ENCODE results near the gene STRBP.

The STRBP gene

GRCh38 chr9:123218831-123219230, 49.6 kb downstream of the STRBP start:
- peak overlapping the region; percentile 4; the same call in 1 of the 2 replicates for H3K27ac ChIP-seq (ENCODE audit: low read depth, low read length)
- TF ChIP-seq CTCF (IDR thresholded peaks at IDR 0.05; ENCODE audit: low read depth, low read length, poor library complexity, severe bottlenecking): no peak
- no peak for TF ChIP-seq EZH2phosphoT487 (IDR thresholded peaks at IDR 0.05; ENCODE audit: borderline replicate concordance, low read length)
- H3K36me3 ChIP-seq (ENCODE audit: control insufficient read depth, low read length): peaks cover 68% of the 10 kb centered on the region
- H3K4me3 ChIP-seq (ENCODE audit: low read length): peak overlapping the region; percentile 9
- H3K79me2 ChIP-seq (ENCODE audit: control insufficient read depth, low read length): peaks cover 98% of the 10 kb centered on the region
- H4K20me1 ChIP-seq (ENCODE audit: control insufficient read depth, insufficient read depth, low read depth, low read length): no peaks in the 10 kb centered on the region
- H3K4me1 ChIP-seq (ENCODE audit: control insufficient read depth, low read length): peaks cover 78% of the 10 kb centered on the region
- peaks cover 10% of the 10 kb centered on the region; the same call in 1 of the 2 replicates for H3F3A ChIP-seq (ENCODE audit: control insufficient read depth, insufficient read depth)
- H3K27me3 ChIP-seq (ENCODE audit: control insufficient read depth, low read length): no peaks in the 10 kb centered on the region
- peak overlapping the region; percentile 39 for H3K4me2 ChIP-seq (ENCODE audit: low read length)
- H3K9me3 ChIP-seq (ENCODE audit: control insufficient read depth, insufficient read depth, low read length): no peaks in the 10 kb centered on the region
- no peaks in the 10 kb centered on the region for H3K9me2 ChIP-seq (replicated peaks; ENCODE audit: control insufficient read depth, low read length)

GRCh38 chr9:123217128-123217654, 51.2 kb downstream of the STRBP start:
- H3K4me2 ChIP-seq (ENCODE audit: low read length): peak overlapping the region; percentile 36
- peaks cover 74% of the 10 kb centered on the region for H3K36me3 ChIP-seq (ENCODE audit: control insufficient read depth, low read length)
- H3K27me3 ChIP-seq (ENCODE audit: control insufficient read depth, low read length): no peaks in the 10 kb centered on the region
- peaks cover 98% of the 10 kb centered on the region for H3K79me2 ChIP-seq (ENCODE audit: control insufficient read depth, low read length)
- TF ChIP-seq EZH2phosphoT487 (IDR thresholded peaks at IDR 0.05; ENCODE audit: borderline replicate concordance, low read length) (no peak), CTCF (IDR thresholded peaks at IDR 0.05; ENCODE audit: low read depth, low read length, poor library complexity, severe bottlenecking) (no peak)
- peaks cover 65% of the 10 kb centered on the region for H3K4me1 ChIP-seq (ENCODE audit: control insufficient read depth, low read length)
- H3F3A ChIP-seq (ENCODE audit: control insufficient read depth, insufficient read depth): peaks cover 10% of the 10 kb centered on the region; the same call in 1 of the 2 replicates
- no peaks in the 10 kb centered on the region for H3K9me2 ChIP-seq (replicated peaks; ENCODE audit: control insufficient read depth, low read length)
- H3K9me3 ChIP-seq (ENCODE audit: control insufficient read depth, insufficient read depth, low read length): no peaks in the 10 kb centered on the region
- peak overlapping the region; percentile 39 for H3K27ac ChIP-seq (ENCODE audit: low read depth, low read length)
- H3K4me3 ChIP-seq (ENCODE audit: low read length): peak overlapping the region; percentile 25
- no peaks in the 10 kb centered on the region; the same call in 1 of the 2 replicates for H4K20me1 ChIP-seq (ENCODE audit: control insufficient read depth, insufficient read depth, low read depth, low read length)

GRCh38 chr9:123216251-123216797, 52.1 kb downstream of the STRBP start:
- H3K9me2 ChIP-seq (replicated peaks; ENCODE audit: control insufficient read depth, low read length): no peaks in the 10 kb centered on the region
- peak overlapping the region; percentile 39 for H3K27ac ChIP-seq (ENCODE audit: low read depth, low read length)
- peaks cover 57% of the 10 kb centered on the region for H3K4me1 ChIP-seq (ENCODE audit: control insufficient read depth, low read length)
- peaks cover 70% of the 10 kb centered on the region for H3K36me3 ChIP-seq (ENCODE audit: control insufficient read depth, low read length)
- no peaks in the 10 kb centered on the region; the same call in 1 of the 2 replicates for H4K20me1 ChIP-seq (ENCODE audit: control insufficient read depth, insufficient read depth, low read depth, low read length)
- peaks cover 98% of the 10 kb centered on the region for H3K79me2 ChIP-seq (ENCODE audit: control insufficient read depth, low read length)
- H3K9me3 ChIP-seq (ENCODE audit: control insufficient read depth, insufficient read depth, low read length): no peaks in the 10 kb centered on the region
- no peaks in the 10 kb centered on the region for H3K27me3 ChIP-seq (ENCODE audit: control insufficient read depth, low read length)
- H3K4me2 ChIP-seq (ENCODE audit: low read length): peak overlapping the region; percentile 36
- H3K4me3 ChIP-seq (ENCODE audit: low read length): peak overlapping the region; percentile 25
- peaks cover 10% of the 10 kb centered on the region; the same call in 1 of the 2 replicates for H3F3A ChIP-seq (ENCODE audit: control insufficient read depth, insufficient read depth)
- no peak for TF ChIP-seq EZH2phosphoT487 (IDR thresholded peaks at IDR 0.05; ENCODE audit: borderline replicate concordance, low read length)
- TF ChIP-seq CTCF (IDR thresholded peaks at IDR 0.05; ENCODE audit: low read depth, low read length, poor library complexity, severe bottlenecking): no peak

Measured in DOHH2 (cell line).